ENCODE results near the gene SMOC2. TPM values are rescaled to one million over a fixed set of nuclear protein-coding genes. Genes with fewer than 3 reads are reported as not detected.

Gene SMOC2
- polyA plus RNA-seq, 1 donor (not counting 4 experiments of a cell fraction or from before 2014, with no cell fraction given), result 1.1 TPM

DNA sequence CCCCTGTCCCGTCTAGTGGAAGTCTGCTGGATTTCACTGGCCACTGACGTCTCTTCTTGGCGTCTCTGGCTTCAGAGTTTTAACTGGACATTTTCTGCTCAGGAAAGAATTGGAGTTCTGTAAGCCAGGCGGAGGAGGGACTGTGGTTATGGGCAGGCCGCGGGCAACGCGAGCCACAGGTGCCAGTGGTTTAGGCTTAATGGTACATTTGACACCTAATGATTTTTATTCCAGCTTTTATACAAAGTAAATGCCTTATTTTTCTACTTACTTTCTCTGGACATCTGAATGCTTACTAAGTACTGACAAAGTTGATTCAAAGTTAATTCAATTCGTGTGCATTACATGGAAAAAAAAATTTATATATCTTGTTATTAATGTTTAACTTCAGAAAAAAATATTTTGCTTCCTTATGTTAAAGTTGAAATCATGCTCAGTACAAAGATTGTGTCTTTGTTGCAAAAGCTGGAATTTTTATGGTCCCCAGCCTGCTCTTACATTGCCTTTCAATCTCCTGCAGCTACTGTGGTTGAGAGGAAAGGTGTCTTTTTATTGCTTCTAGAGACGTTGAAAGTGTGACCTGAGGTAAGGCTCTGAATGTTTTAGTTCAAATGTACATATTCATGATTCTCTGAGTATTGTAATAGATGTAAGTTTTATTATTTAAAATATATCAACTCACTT lies 231.0 kb downstream of the SMOC2 start:
- no peaks in the 10 kb centered on the region for H3K27me3 ChIP-seq (ENCODE audit: control insufficient read depth, extremely low read depth, insufficient read depth, low read length)
- no peak overlapping the region for H3K4me2 ChIP-seq (ENCODE audit: control insufficient read depth, extremely low read depth, insufficient read depth, low read depth, low read length)
- no peaks in the 10 kb centered on the region for H3K9me1 ChIP-seq (ENCODE audit: control insufficient read depth, extremely low read depth, insufficient read depth, low read length)
- peaks cover 6% of the 10 kb centered on the region for H3K4me1 ChIP-seq (ENCODE audit: control insufficient read depth, extremely low read depth, insufficient read depth, low read length)
- TF ChIP-seq EZH2 (IDR thresholded peaks at IDR 0.05; ENCODE audit: low read length) (no peak), CTCF (optimal IDR thresholded peaks at IDR 0.05 in 1 of 3, IDR thresholded peaks at IDR 0.05 in 1 of 3, conservative IDR thresholded peaks at IDR 0.05 in 1 of 3; ENCODE audit: extremely low read depth in 1 of 3, insufficient read depth in 2 of 3, low read length in 3 of 3) (no peak)
- no peak overlapping the region for H2AFZ ChIP-seq (ENCODE audit: control insufficient read depth, low read length)
- no peaks in the 10 kb centered on the region for H4K20me1 ChIP-seq (ENCODE audit: control insufficient read depth, extremely low read depth, insufficient read depth, low read length)
- no peaks in the 10 kb centered on the region for H3K36me3 ChIP-seq (ENCODE audit: control insufficient read depth in 2 of 2, extremely low read depth in 1 of 2, insufficient read depth in 2 of 2, low read length in 2 of 2)
- dilution Hi-C loops (cut with MboI; ENCODE audit: extremely low pct_ligation_motif_present, low sequenced_read_pairs), result no loop called here
- H3K27ac ChIP-seq (ENCODE audit: control insufficient read depth, insufficient read depth, low read length), result no peak overlapping the region
- no peak overlapping the region for H3K9ac ChIP-seq (ENCODE audit: control insufficient read depth, extremely low read depth, insufficient read depth, low read length)
- H3K79me2 ChIP-seq (ENCODE audit: control insufficient read depth, insufficient read depth, low read length), result no peaks in the 10 kb centered on the region
- FAIRE-seq (no peak), DNase-seq (ENCODE audit: low read depth, low spot score) (no peak)
- H3K9me3 ChIP-seq (ENCODE audit: control insufficient read depth, low read depth, low read length), result no peaks in the 10 kb centered on the region
- H3K4me3 ChIP-seq (ENCODE audit: control insufficient read depth in 2 of 3, extremely low read depth in 1 of 3, insufficient read depth in 2 of 3, low read depth in 1 of 3, low read length in 3 of 3), result no peak overlapping the region

DNA sequence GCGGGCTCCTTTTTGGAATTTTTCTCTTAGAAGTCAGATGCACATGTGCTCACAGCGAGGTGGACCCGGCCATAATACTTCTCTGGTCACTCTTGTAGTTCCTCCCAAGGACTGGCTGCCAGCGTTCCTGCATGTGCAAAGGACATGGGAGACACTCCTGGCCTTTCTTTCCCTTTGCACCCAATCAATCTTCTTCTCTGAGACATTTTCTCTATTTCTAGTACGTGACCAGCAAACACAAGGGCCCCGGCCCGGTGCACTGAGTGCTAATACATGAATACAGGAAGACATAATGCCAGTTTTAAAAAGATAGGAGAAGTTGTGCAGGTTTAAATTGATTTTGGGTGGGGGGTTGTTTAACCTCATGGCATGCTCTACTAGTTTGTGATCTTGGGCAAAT lies 233.6 kb downstream of the SMOC2 start:
- Histone ChIP-seq H3K4me2 (ENCODE audit: control insufficient read depth, extremely low read depth, insufficient read depth, low read depth, low read length) (no peak overlapping the region), H3K79me2 (ENCODE audit: control insufficient read depth, insufficient read depth, low read length) (no peaks in the 10 kb centered on the region), H3K9me1 (ENCODE audit: control insufficient read depth, extremely low read depth, insufficient read depth, low read length) (no peaks in the 10 kb centered on the region), H2AFZ (ENCODE audit: control insufficient read depth, low read length) (no peak overlapping the region), H3K9ac (ENCODE audit: control insufficient read depth, extremely low read depth, insufficient read depth, low read length) (no peak overlapping the region), H3K27ac (ENCODE audit: control insufficient read depth, insufficient read depth, low read length) (no peak overlapping the region), H3K36me3 (ENCODE audit: control insufficient read depth in 2 of 2, extremely low read depth in 1 of 2, insufficient read depth in 2 of 2, low read length in 2 of 2) (no peaks in the 10 kb centered on the region), H3K9me3 (ENCODE audit: control insufficient read depth, low read depth, low read length) (no peaks in the 10 kb centered on the region), H4K20me1 (ENCODE audit: control insufficient read depth, extremely low read depth, insufficient read depth, low read length) (no peaks in the 10 kb centered on the region), H3K4me1 (ENCODE audit: control insufficient read depth, extremely low read depth, insufficient read depth, low read length) (no peaks in the 10 kb centered on the region), H3K4me3 (ENCODE audit: control insufficient read depth in 2 of 3, extremely low read depth in 1 of 3, insufficient read depth in 2 of 3, low read depth in 1 of 3, low read length in 3 of 3) (no peak overlapping the region), H3K27me3 (ENCODE audit: control insufficient read depth, extremely low read depth, insufficient read depth, low read length) (no peaks in the 10 kb centered on the region)
- no peak for FAIRE-seq
- DNase-seq (ENCODE audit: low read depth, low spot score), result no peak
- TF ChIP-seq EZH2 (IDR thresholded peaks at IDR 0.05; ENCODE audit: low read length) (no peak), CTCF (optimal IDR thresholded peaks at IDR 0.05 in 1 of 3, IDR thresholded peaks at IDR 0.05 in 1 of 3, conservative IDR thresholded peaks at IDR 0.05 in 1 of 3; ENCODE audit: extremely low read depth in 1 of 3, insufficient read depth in 2 of 3, low read length in 3 of 3) (no peak)
- dilution Hi-C loops (cut with MboI; ENCODE audit: extremely low pct_ligation_motif_present, low sequenced_read_pairs), result no loop called here
